ENCODE measurements around the gene CREBL2.

- TF ChIP-seq, protein P1, sequence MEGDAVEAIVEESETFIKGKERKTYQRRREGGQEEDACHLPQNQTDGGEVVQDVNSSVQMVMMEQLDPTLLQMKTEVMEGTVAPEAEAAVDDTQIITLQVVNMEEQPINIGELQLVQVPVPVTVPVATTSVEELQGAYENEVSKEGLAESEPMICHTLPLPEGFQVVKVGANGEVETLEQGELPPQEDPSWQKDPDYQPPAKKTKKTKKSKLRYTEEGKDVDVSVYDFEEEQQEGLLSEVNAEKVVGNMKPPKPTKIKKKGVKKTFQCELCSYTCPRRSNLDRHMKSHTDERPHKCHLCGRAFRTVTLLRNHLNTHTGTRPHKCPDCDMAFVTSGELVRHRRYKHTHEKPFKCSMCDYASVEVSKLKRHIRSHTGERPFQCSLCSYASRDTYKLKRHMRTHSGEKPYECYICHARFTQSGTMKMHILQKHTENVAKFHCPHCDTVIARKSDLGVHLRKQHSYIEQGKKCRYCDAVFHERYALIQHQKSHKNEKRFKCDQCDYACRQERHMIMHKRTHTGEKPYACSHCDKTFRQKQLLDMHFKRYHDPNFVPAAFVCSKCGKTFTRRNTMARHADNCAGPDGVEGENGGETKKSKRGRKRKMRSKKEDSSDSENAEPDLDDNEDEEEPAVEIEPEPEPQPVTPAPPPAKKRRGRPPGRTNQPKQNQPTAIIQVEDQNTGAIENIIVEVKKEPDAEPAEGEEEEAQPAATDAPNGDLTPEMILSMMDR (IDR thresholded peaks at IDR 0.05), result no peak
- no peak for TF ChIP-seq POLR2A (IDR thresholded peaks at IDR 0.05)
These were observed 48.5 kb downstream of the CREBL2 start for GRCh38 chr12:12660201-12660600.

All from testis (tissue), 2 donors.